Tibial nerve (tissue), 4 donors: ENCODE data around the gene GPR15. TPM values are rescaled to one million over a fixed set of nuclear protein-coding genes. Genes with fewer than 3 reads are reported as not detected.

Experiments used
- DNase-seq, 2 donors: peaks; one replicate each; pipeline ENCODE4 v3.0.0-alpha.2; 2019; ENCODE audit warnings: low spot score in 2 of 2
- H3K27ac ChIP-seq, 4 donors: fragments of 200-600 bp; sonication (generic) in 3 of 4; one replicate each; pipeline ENCODE4 v1.5.1; 2017 to 2019; ENCODE audit warnings: mild to moderate bottlenecking in 1 of 4
- H3K27me3 ChIP-seq, 2 donors: fragments of 200-600 bp; sonication (generic) in 1 of 2; one replicate each; pipeline versions ENCODE4 v1.5.1 to v1.6.0; 2017 to 2019
- H3K36me3 ChIP-seq, 3 donors: fragments of 200-600 bp; sonication (generic); one replicate each; pipeline ENCODE4 v1.5.1; 2018 to 2019
- H3K4me1 ChIP-seq, 4 donors: fragments of 200-600 bp; sonication (generic) in 3 of 4; one replicate each; pipeline ENCODE4 v1.5.1; 2017 to 2019
- H3K4me3 ChIP-seq, 4 donors: fragments of 200-600 bp; sonication (generic) in 3 of 4; one replicate each; pipeline ENCODE4 v1.5.1; 2017 to 2019; ENCODE audit warnings: mild to moderate bottlenecking in 1 of 4, moderate library complexity in 1 of 4
- H3K9me3 ChIP-seq, 4 donors: fragments of 200-600 bp; sonication (generic) in 3 of 4; one replicate each; pipeline ENCODE4 v1.5.1; 2017 to 2019
- EP300 ChIP-seq, 2 donors: sonication (generic); formaldehyde crosslinking; IDR thresholded peaks; one replicate each; pipeline ENCODE4 v1.6.1; 2017; ENCODE audit warnings: antibody characterized with exemption in 2 of 2, mild to moderate bottlenecking in 1 of 2
- POLR2A ChIP-seq, 2 donors: fragments of 450-650 bp; IDR thresholded peaks; one replicate each; pipeline ENCODE4 v1.6.1; 2017; ENCODE audit warnings: antibody characterized with exemption in 2 of 2, mild to moderate bottlenecking in 2 of 2, moderate library complexity in 2 of 2
- WGBS, 2 donors: methylation state at CpG; one replicate each; pipeline ENCODE4 v1.1.5; 2018; 5-methylcytosine and 5-hydroxymethylcytosine counted together
- total RNA-seq, 4 donors: library from RNA; depleted of rRNA; stranded (reverse); fragments of >200 nt; gene quantifications; one replicate each; pipeline ENCODE4 v1.1.0, GENCODE V29; 2016
- TF ChIP-seq, protein P1 (sequence below), 5 experiments: fragments of 200-600 bp in 3 of 5; fragments of 450-650 bp in 2 of 5; sonication (generic) in 3 of 5; IDR thresholded peaks; one replicate each; pipeline ENCODE4 v1.5.1; 2016 to 2019; ENCODE audit warnings: antibody characterized with exemption in 5 of 5, mild to moderate bottlenecking in 3 of 5, moderate library complexity in 2 of 5

Gene GPR15
- not detected for total RNA-seq

DNA sequence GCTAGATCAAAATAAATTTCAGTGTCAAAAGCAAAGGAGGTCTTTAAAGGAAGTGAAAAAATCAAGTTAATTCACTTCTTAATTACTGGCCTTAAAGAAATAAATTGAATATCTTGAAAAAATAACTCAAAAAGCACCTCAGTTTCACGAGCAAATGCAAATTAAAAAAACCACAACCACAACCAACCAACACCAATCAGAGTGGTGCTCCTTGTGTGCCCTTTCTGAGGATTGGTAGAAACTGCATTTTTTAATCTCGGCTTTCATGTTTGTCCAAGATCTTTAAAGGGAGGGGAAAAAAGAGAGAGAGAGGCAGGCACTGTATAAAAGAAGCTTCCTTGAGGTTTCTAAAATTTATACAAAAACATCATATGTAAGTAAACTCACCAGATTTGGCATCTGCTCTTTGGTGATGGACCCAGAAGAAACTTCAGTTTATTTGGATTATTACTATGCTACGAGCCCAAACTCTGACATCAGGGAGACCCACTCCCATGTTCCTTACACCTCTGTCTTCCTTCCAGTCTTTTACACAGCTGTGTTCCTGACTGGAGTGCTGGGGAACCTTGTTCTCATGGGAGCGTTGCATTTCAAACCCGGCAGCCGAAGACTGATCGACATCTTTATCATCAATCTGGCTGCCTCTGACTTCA is at the start of gene GPR15:
GPR15 (plus strand) TSS at position 357 of the 653 bp plus-strand sequence; CDS start at position 413, 56 bp downstream.
- Histone ChIP-seq H3K36me3 (peaks cover 0 to 2% (median 0%) of the 10 kb centered on the region in 3 donors), H3K9me3 (no peaks in the 10 kb centered on the region), H3K27me3 (no peaks in the 10 kb centered on the region), H3K27ac (peak within 1 kb of the TSS in 1 of 4 donors; percentile 31), H3K4me1 (no peaks in the 10 kb centered on the region), H3K4me3 (peak within 1 kb of the TSS in 1 of 4 donors; percentile 24)
- 78 to 79% methylated on average over 7 of the region's 7 CpGs for WGBS, 2 donors
- TF ChIP-seq, protein P1, sequence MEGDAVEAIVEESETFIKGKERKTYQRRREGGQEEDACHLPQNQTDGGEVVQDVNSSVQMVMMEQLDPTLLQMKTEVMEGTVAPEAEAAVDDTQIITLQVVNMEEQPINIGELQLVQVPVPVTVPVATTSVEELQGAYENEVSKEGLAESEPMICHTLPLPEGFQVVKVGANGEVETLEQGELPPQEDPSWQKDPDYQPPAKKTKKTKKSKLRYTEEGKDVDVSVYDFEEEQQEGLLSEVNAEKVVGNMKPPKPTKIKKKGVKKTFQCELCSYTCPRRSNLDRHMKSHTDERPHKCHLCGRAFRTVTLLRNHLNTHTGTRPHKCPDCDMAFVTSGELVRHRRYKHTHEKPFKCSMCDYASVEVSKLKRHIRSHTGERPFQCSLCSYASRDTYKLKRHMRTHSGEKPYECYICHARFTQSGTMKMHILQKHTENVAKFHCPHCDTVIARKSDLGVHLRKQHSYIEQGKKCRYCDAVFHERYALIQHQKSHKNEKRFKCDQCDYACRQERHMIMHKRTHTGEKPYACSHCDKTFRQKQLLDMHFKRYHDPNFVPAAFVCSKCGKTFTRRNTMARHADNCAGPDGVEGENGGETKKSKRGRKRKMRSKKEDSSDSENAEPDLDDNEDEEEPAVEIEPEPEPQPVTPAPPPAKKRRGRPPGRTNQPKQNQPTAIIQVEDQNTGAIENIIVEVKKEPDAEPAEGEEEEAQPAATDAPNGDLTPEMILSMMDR (IDR thresholded peaks at IDR 0.05): no peak
- no peak for TF ChIP-seq POLR2A (IDR thresholded peaks at IDR 0.05)
- TF ChIP-seq EP300 (IDR thresholded peaks at IDR 0.05): no peak
- DNase-seq: no peak

DNA sequence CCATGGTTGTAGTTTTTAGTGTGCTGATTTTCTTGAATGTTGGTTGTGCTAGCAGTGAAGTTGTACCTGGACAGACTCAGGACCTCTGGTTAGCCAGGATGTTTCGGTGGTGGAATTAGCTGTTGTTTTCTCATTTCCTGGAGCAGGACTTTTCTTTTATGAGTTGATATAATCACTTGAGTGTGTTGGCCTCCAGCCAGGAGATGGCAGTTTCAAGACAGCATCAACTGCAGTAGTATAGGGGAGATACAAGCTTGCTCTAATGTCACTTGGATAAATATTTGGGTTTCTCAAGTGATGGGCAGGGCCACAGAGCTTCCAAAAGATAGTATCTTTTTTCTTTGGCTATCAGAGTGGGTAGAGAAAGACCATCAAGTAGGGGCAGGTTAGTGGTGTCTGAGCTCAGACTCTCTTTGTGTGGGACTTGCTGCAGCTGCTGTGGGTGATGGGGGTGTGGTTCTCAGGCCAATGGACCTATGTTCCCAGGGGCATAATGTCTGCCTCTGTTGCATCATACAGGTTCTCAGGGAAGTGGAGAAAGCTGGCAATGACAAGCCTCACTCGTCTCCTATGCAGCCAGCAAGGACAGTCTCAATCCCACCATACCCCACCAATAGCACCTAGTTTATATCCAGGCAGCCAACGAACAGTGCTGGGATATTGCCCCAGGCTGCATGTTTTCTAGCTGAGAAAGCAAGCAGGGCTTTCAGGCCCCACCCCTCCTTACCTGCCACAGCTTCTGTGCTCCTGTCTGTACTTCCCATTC is 48.9 kb upstream of the GPR15 start:
- H3K36me3 ChIP-seq: no peaks in the 10 kb centered on the region
- no peak overlapping the region for H3K27ac ChIP-seq
- TF ChIP-seq EP300 (IDR thresholded peaks at IDR 0.05) (no peak), POLR2A (IDR thresholded peaks at IDR 0.05) (no peak)
- TF ChIP-seq, protein P1 (IDR thresholded peaks at IDR 0.05): no peak
- peaks cover 0 to 73% (median 14%) of the 10 kb centered on the region in 4 donors for H3K9me3 ChIP-seq
- H3K4me1 ChIP-seq: no peaks in the 10 kb centered on the region
- 64 to 72% methylated on average over 3 of the region's 3 CpGs for WGBS, 2 donors
- H3K4me3 ChIP-seq: no peak overlapping the region
- no peaks in the 10 kb centered on the region for H3K27me3 ChIP-seq
- no peak for DNase-seq

DNA sequence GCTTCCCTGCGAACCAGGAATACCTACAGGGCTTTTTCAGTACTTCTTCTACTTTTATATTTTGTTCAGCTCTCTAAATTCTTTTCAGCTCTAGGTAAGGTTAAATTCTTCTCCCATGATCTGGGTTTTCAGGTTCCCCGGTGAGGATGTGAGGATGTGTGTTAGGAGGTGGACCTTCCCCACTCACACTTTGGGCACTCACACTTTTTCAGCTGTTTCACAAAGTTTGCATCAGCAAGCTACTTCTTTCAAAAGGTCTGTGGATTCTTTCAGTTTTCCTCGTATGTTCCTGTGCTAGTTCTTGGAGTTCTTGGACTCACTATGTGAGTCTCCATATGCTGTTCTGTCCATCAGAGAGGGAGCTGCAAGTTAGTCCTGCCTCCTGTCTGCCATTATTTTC is 48.2 kb upstream of the GPR15 start:
- H3K9me3 ChIP-seq: peaks cover 0 to 73% (median 18%) of the 10 kb centered on the region in 4 donors
- WGBS, 2 donors: 87 to 90% methylated on average over 3 of the region's 3 CpGs
- no peaks in the 10 kb centered on the region for H3K27me3 ChIP-seq
- H3K4me3 ChIP-seq: no peak overlapping the region
- no peak for DNase-seq
- no peaks in the 10 kb centered on the region for H3K36me3 ChIP-seq
- no peaks in the 10 kb centered on the region for H3K4me1 ChIP-seq
- no peak overlapping the region for H3K27ac ChIP-seq
- TF ChIP-seq POLR2A (IDR thresholded peaks at IDR 0.05) (no peak), EP300 (IDR thresholded peaks at IDR 0.05) (no peak)
- TF ChIP-seq, protein P1 (IDR thresholded peaks at IDR 0.05): no peak

DNA sequence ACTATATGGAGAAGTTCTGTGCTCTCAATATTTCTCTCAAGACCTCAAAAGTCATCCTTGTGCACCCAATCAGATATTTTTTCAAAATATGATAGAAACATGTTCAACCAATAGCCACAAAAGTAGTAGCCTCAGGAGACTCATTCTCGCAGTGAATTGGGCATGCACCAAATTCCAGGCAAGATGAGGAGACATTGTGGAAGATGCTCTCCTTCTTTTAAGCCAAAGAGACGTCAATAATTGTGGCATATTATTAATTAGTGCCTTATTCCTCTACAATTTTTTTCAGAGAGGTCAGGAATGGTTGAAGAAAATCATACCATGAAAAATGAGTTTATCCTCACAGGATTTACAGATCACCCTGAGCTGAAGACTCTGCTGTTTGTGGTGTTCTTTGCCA is 34.4 kb upstream of the GPR15 start, which contains the start of gene OR5K2:
OR5K2 (plus strand) TSS at position 301 of the 400 bp plus-strand sequence; CDS start at position 301, 0 bp downstream.
- H3K4me3 ChIP-seq: no peak within 1 kb of the TSS
- 84 to 85% methylated on average over 2 of the region's 2 CpGs for WGBS, 2 donors
- TF ChIP-seq EP300 (IDR thresholded peaks at IDR 0.05): no peak
- no peak for TF ChIP-seq POLR2A (IDR thresholded peaks at IDR 0.05)
- TF ChIP-seq, protein P1 (IDR thresholded peaks at IDR 0.05): no peak
- no peak within 1 kb of the TSS for H3K27ac ChIP-seq
- H3K27me3 ChIP-seq: no peaks in the 10 kb centered on the region
- no peak for DNase-seq
- no peaks in the 10 kb centered on the region for H3K36me3 ChIP-seq
- H3K4me1 ChIP-seq: no peaks in the 10 kb centered on the region
- no peaks in the 10 kb centered on the region for H3K9me3 ChIP-seq

DNA sequence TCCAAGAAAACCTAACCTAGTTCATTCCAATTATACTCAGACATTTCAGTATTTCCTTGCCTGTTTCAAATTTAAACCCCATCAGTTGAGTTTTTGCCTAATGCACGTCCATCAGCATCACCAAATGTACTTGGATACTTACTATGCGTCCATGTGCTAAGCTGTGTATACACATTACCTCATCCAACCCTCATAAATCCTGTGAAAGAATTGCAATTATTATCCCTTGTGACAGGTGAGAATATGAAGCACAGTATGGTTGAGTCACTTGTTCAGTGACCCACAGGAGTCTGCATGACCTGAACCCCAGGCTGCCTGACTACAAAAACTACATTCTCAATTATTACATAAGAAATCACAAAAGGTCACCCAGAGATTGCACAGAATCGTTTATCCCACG is 31.8 kb upstream of the GPR15 start:
- H3K4me1 ChIP-seq: no peaks in the 10 kb centered on the region
- H3K27me3 ChIP-seq: no peaks in the 10 kb centered on the region
- peaks cover 0 to 9% (median 0%) of the 10 kb centered on the region in 3 donors for H3K36me3 ChIP-seq
- H3K9me3 ChIP-seq: no peaks in the 10 kb centered on the region
- no peak overlapping the region for H3K4me3 ChIP-seq
- WGBS, 2 donors: 63 to 77% methylated on average over 4 of the region's 4 CpGs
- H3K27ac ChIP-seq: no peak overlapping the region
- DNase-seq: no peak
- TF ChIP-seq POLR2A (IDR thresholded peaks at IDR 0.05): no peak
- TF ChIP-seq EP300 (IDR thresholded peaks at IDR 0.05): no peak
- TF ChIP-seq, protein P1 (IDR thresholded peaks at IDR 0.05): no peak
